Ascending aorta (tissue), 2 donors: ENCODE results near the gene SNTG2. TPM values are rescaled to one million over a fixed set of nuclear protein-coding genes. Genes with fewer than 3 reads are reported as not detected.

Source experiments
- DNase-seq, 2 donors: peaks; one replicate each; pipeline ENCODE4 v3.0.0-alpha.2; 2019; ENCODE audit warnings: low spot score in 2 of 2
- H3K27ac ChIP-seq, 2 donors: fragments of 200-600 bp; sonication (generic); one replicate each; pipeline ENCODE4 v1.5.1; 2016 to 2017; ENCODE audit warnings: mild to moderate bottlenecking in 1 of 2
- H3K27me3 ChIP-seq: fragments of 200-600 bp; sonication (generic); one replicate; pipeline ENCODE4 v1.5.1; 2017
- H3K36me3 ChIP-seq, 2 donors: fragments of 200-600 bp; sonication (generic); one replicate each; pipeline ENCODE4 v1.5.1; 2016
- H3K4me1 ChIP-seq, 2 donors: fragments of 200-600 bp; sonication (generic); one replicate each; pipeline ENCODE4 v1.5.1; 2016 to 2017; ENCODE audit warnings: mild to moderate bottlenecking in 1 of 2
- H3K4me3 ChIP-seq, 2 donors: fragments of 200-600 bp; sonication (generic); one replicate each; pipeline ENCODE4 v1.5.1; 2016 to 2017; ENCODE audit warnings: mild to moderate bottlenecking in 1 of 2
- H3K9me3 ChIP-seq, 2 donors: fragments of 200-600 bp; sonication (generic); one replicate each; pipeline ENCODE4 v1.5.1; 2016
- CTCF ChIP-seq, 3 experiments: fragments of 200-600 bp in 2 of 3; fragments of 450-650 bp in 1 of 3; sonication (generic) in 2 of 3; IDR thresholded peaks; one replicate each; pipeline ENCODE4 v1.5.1; 2016 to 2019; ENCODE audit warnings: antibody characterized with exemption in 3 of 3, mild to moderate bottlenecking in 1 of 3, moderate library complexity in 1 of 3
- intact Hi-C: fragments of 100-400 bp; cut with DNase I; formaldehyde crosslinking; loops from one replicate; pipeline ENCODE4 v1.15.1; 2023
- total RNA-seq: library from RNA; depleted of rRNA; stranded (reverse); fragments of >200 nt; gene quantifications from one replicate; pipeline ENCODE4 v1.1.0, GENCODE V29; 2016

Gene SNTG2
- total RNA-seq, 1 donor from 2014 or later: 9.9 TPM

GRCh38 chr2:1181893-1182292 lies 231.2 kb downstream of the SNTG2 start:
- intact Hi-C loops: no loop called here
- no peaks in the 10 kb centered on the region for H3K36me3 ChIP-seq
- TF ChIP-seq CTCF (IDR thresholded peaks at IDR 0.05): no peak
- no peak overlapping the region for H3K4me3 ChIP-seq
- DNase-seq: no peak
- no peaks in the 10 kb centered on the region for H3K4me1 ChIP-seq
- H3K27ac ChIP-seq: no peak overlapping the region
- no peaks in the 10 kb centered on the region for H3K27me3 ChIP-seq
- H3K9me3 ChIP-seq: no peaks in the 10 kb centered on the region

DNA sequence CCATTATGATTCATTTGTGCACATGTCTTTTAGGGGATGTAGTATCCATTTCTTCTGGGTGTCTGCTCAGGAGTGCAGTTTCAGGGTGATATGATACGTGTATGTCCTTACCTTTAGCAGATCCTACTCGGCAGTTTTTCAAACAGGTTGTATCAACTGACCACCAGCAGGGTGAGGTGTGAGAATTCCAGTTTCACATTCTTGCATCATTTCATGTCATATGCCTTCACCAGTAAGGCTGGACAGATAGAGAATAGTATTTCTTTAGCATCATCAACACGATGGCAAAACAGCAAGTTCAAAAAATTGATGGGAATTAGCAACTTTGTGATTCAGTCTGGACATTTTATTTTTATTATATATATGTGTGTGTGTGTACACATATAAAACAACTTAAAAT lies 232.7 kb downstream of the SNTG2 start:
- no peaks in the 10 kb centered on the region for H3K36me3 ChIP-seq
- H3K4me1 ChIP-seq: no peaks in the 10 kb centered on the region
- no peaks in the 10 kb centered on the region for H3K9me3 ChIP-seq
- intact Hi-C loops: no loop called here
- no peak for DNase-seq
- no peaks in the 10 kb centered on the region for H3K27me3 ChIP-seq
- TF ChIP-seq CTCF (IDR thresholded peaks at IDR 0.05): no peak
- H3K4me3 ChIP-seq: no peak overlapping the region
- H3K27ac ChIP-seq: no peak overlapping the region

DNA sequence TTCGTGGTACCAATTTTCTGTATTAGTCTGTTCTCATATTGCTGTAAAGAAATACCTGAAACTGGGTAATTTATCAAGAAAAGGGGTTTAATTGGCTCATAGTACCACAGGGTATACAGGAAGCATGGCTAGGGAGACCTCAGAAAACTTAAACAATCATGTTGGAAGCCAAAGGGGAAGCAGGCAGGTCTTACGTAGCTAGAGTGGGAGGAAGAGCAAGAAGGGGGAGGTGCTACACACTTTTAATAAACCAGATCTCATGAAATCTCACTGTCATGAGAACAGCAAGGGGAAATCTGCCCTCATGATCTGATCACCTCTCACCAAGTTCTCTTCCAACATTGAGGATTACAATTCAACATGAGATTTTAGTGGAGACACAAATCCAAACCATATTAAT lies 235.8 kb downstream of the SNTG2 start:
- intact Hi-C loops: no loop called here
- Histone ChIP-seq H3K9me3 (no peaks in the 10 kb centered on the region), H3K27ac (no peak overlapping the region), H3K4me1 (no peaks in the 10 kb centered on the region), H3K4me3 (no peak overlapping the region), H3K36me3 (no peaks in the 10 kb centered on the region), H3K27me3 (no peaks in the 10 kb centered on the region)
- no peak for DNase-seq
- TF ChIP-seq CTCF (IDR thresholded peaks at IDR 0.05): no peak

- no peaks in the 10 kb centered on the region for H3K36me3 ChIP-seq
- no peaks in the 10 kb centered on the region for H3K27me3 ChIP-seq
- no peak overlapping the region for H3K27ac ChIP-seq
- H3K9me3 ChIP-seq: no peaks in the 10 kb centered on the region
- intact Hi-C loops: no loop called here
- H3K4me3 ChIP-seq: no peak overlapping the region
- TF ChIP-seq CTCF (IDR thresholded peaks at IDR 0.05): no peak
- H3K4me1 ChIP-seq: no peaks in the 10 kb centered on the region
- no peak for DNase-seq
These were observed 236.5 kb downstream of the SNTG2 start for GRCh38 chr2:1187189-1187588.

DNA sequence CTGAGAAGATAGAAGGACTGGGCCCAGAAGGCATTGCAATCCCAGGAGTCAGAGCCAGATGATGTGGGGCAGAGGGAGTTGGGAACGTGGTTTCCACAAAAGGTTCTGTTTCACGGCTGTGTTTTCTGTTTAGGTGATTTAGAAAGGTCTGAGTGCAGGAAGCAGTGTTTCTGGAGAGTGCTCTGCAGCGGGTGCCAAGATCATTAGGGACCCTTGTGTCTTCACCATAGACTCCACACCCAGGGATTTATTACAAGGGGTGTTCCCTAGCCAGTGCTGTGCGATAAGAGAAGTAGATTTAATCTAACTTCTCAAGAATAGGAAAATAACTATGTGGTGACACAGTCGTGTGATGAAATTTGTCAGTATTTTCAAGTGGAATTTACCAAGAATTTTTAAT lies 241.5 kb downstream of the SNTG2 start:
- Histone ChIP-seq H3K27ac (no peak overlapping the region), H3K4me3 (no peak overlapping the region), H3K9me3 (peaks cover 0 to 15% of the 10 kb centered on the region in 2 donors), H3K4me1 (no peaks in the 10 kb centered on the region), H3K36me3 (no peaks in the 10 kb centered on the region), H3K27me3 (no peaks in the 10 kb centered on the region)
- no peak for DNase-seq
- TF ChIP-seq CTCF (IDR thresholded peaks at IDR 0.05): no peak
- intact Hi-C loops: no loop called here

DNA sequence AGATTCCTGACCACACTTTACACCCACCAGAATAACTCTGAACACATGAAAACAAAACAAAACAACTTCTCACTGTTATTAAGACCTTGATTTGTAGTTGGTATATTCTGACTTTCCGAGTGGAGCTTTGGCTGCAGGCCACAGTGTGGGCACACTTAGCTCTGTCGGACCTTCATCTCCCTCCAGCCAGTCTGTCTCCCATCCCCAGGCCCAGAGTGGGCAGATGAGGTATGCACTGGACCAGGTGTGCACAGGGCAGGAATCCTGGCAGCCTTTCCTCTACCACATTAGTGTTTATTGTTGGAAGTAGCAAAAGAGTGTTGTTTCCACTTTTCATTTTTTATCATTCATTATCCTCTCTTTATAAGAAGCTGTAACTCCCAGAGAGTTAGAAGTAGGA lies 243.2 kb downstream of the SNTG2 start:
- TF ChIP-seq CTCF (IDR thresholded peaks at IDR 0.05): no peak
- peaks cover 0 to 15% of the 10 kb centered on the region in 2 donors for H3K9me3 ChIP-seq
- no peaks in the 10 kb centered on the region for H3K36me3 ChIP-seq
- H3K4me1 ChIP-seq: no peaks in the 10 kb centered on the region
- intact Hi-C loops: no loop called here
- H3K27me3 ChIP-seq: no peaks in the 10 kb centered on the region
- no peak for DNase-seq
- no peak overlapping the region for H3K27ac ChIP-seq
- H3K4me3 ChIP-seq: no peak overlapping the region
